ENCODE data around the gene SHD. TPM values are rescaled to one million over a fixed set of nuclear protein-coding genes. Genes with fewer than 3 reads are reported as not detected.

SHD gene
- total and polyA plus RNA-seq, 9 of the 15 experiments (the other 6 are each of a cell fraction or from before 2014, with no cell fraction given) = 0.05 to 0.62 (median 0.15) TPM; not detected in 5

DNA sequence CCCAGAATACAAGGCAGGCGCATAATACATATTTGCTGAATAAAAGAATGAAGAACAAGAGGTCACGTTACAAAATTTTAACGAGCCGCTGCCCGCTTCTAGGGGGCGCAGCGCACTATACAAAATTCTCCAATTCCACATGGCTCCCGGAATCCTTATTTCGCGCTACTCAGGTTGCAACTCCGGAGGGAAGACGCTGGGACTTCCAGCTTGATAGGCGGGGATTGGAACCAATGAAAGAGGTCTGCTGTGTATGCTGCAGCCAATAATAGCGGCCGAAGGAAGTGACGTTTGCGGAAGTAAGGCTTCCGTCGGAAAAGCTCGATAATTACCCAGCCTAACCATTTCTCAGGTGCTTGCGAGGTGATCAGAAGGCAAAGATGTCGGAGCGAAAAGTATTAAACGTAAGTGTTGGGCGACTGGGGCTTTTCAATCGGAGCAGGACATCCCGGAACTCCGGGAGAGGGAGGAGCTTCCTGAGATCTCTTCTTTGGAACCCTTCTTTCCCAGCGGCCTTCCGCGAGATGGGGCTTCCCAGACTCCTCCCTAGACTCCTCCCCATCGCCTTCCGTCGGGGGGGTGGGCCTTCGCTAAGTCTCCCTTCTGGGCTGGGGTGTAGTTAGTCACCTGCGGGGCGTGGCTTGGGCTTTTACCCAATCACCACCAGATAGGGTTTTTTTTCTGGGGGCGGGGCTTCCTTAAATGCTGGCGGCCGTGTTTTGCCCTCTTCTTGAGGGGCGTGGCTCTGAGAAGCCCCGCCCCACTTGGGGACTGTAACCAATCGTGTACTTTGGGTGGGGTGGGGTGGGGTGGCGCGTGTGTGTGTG is 32.1 kb upstream of the SHD start, which contains the start of gene YJU2 (continued):
- TF ChIP-seq ILK (tag; IDR thresholded peaks at IDR 0.05; ENCODE audit: borderline replicate concordance, low read depth) = no peak
- TF ChIP-seq PHTF2 (CRISPR knock-in tag; IDR thresholded peaks at IDR 0.05) = no peak
- TF ChIP-seq CUX1 (CRISPR knock-in tag; IDR thresholded peaks at IDR 0.05) = no peak
- TF ChIP-seq, protein P1, sequence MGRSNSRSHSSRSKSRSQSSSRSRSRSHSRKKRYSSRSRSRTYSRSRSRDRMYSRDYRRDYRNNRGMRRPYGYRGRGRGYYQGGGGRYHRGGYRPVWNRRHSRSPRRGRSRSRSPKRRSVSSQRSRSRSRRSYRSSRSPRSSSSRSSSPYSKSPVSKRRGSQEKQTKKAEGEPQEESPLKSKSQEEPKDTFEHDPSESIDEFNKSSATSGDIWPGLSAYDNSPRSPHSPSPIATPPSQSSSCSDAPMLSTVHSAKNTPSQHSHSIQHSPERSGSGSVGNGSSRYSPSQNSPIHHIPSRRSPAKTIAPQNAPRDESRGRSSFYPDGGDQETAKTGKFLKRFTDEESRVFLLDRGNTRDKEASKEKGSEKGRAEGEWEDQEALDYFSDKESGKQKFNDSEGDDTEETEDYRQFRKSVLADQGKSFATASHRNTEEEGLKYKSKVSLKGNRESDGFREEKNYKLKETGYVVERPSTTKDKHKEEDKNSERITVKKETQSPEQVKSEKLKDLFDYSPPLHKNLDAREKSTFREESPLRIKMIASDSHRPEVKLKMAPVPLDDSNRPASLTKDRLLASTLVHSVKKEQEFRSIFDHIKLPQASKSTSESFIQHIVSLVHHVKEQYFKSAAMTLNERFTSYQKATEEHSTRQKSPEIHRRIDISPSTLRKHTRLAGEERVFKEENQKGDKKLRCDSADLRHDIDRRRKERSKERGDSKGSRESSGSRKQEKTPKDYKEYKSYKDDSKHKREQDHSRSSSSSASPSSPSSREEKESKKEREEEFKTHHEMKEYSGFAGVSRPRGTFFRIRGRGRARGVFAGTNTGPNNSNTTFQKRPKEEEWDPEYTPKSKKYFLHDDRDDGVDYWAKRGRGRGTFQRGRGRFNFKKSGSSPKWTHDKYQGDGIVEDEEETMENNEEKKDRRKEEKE (IDR thresholded peaks at IDR 0.05; ENCODE audit: borderline replicate concordance in 1 of 2, control insufficient read depth in 1 of 2, low read depth in 2 of 2, low read length in 1 of 2) = peak in 1 of 2 experiments; percentile 90; a peak in 2 of 4 replicates
- 0 out of 2 replicates have a peak, but pooled peaks have one; percentile 47 for TF ChIP-seq ZNF75A (CRISPR knock-in tag; IDR thresholded peaks at IDR 0.05)
- TF ChIP-seq THRA (IDR thresholded peaks at IDR 0.05) = no peak
- TF ChIP-seq, protein P2, sequence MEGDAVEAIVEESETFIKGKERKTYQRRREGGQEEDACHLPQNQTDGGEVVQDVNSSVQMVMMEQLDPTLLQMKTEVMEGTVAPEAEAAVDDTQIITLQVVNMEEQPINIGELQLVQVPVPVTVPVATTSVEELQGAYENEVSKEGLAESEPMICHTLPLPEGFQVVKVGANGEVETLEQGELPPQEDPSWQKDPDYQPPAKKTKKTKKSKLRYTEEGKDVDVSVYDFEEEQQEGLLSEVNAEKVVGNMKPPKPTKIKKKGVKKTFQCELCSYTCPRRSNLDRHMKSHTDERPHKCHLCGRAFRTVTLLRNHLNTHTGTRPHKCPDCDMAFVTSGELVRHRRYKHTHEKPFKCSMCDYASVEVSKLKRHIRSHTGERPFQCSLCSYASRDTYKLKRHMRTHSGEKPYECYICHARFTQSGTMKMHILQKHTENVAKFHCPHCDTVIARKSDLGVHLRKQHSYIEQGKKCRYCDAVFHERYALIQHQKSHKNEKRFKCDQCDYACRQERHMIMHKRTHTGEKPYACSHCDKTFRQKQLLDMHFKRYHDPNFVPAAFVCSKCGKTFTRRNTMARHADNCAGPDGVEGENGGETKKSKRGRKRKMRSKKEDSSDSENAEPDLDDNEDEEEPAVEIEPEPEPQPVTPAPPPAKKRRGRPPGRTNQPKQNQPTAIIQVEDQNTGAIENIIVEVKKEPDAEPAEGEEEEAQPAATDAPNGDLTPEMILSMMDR (IDR thresholded peaks at IDR 0.05 in 2 of 3, conservative IDR thresholded peaks at IDR 0.05 in 1 of 3; ENCODE audit: insufficient read depth in 2 of 3, low read depth in 1 of 3, low read length in 3 of 3) = peak; percentile 74 to 85 (median 80)
- no peak for TF ChIP-seq HDGF (IDR thresholded peaks at IDR 0.05)
